Heart left ventricle (tissue), 16 donors: ENCODE results near the gene CMIP. TPM values are rescaled to one million over a fixed set of nuclear protein-coding genes. Genes with fewer than 3 reads are reported as not detected.

Experiments
- ATAC-seq, 4 donors: fragments of 200-7000 bp; cut with Tn5 transposase; one replicate each; pipeline ENCODE4 v1.9.1; 2020 to 2022; ENCODE audit warnings: moderate library complexity in 4 of 4, mild to moderate bottlenecking in 3 of 4, moderate number of reproducible peaks in 1 of 4
- DNase-seq, 5 donors: peaks; one replicate each; pipeline ENCODE4 v3.0.0-alpha.2; 2020
- H3K27ac ChIP-seq, 12 donors: fragments of 200-600 bp; sonication (generic) in 4 of 12; one replicate each; pipeline versions ENCODE4 v1.5.0 to v1.8.0; 2016 to 2022; ENCODE audit warnings: mild to moderate bottlenecking in 2 of 12
- H3K27me3 ChIP-seq, 9 donors: fragments of 200-600 bp; sonication (generic) in 2 of 9; one replicate each; pipeline versions ENCODE4 v1.5.1 to v1.8.0; 2016 to 2022; ENCODE audit warnings: mild to moderate bottlenecking in 3 of 9
- H3K36me3 ChIP-seq, 9 donors: fragments of 200-600 bp; sonication (generic) in 2 of 9; one replicate each; pipeline versions ENCODE4 v1.5.0 to v1.8.0; 2018 to 2022; ENCODE audit warnings: mild to moderate bottlenecking in 2 of 9
- H3K4me1 ChIP-seq, 12 donors: fragments of 200-600 bp; sonication (generic) in 4 of 12; one replicate each; pipeline versions ENCODE4 v1.5.0 to v1.8.0; 2016 to 2022; ENCODE audit warnings: mild to moderate bottlenecking in 3 of 12
- H3K4me3 ChIP-seq, 12 donors: fragments of 200-600 bp; sonication (generic) in 4 of 12; one replicate each; pipeline versions ENCODE4 v1.5.0 to v1.8.0; 2017 to 2022; ENCODE audit warnings: mild to moderate bottlenecking in 9 of 12, moderate library complexity in 4 of 12
- H3K9me3 ChIP-seq, 12 donors: fragments of 200-600 bp; sonication (generic) in 4 of 12; one replicate each; pipeline versions ENCODE4 v1.5.0 to v1.8.0; 2016 to 2022; ENCODE audit warnings: mild to moderate bottlenecking in 1 of 12
- CTCF ChIP-seq, 12 donors: fragments of 200-600 bp; sonication (generic) in 4 of 12; IDR thresholded peaks; one replicate each; pipeline versions ENCODE4 v1.5.0 to v1.8.0; 2018 to 2022; ENCODE audit warnings: antibody characterized with exemption in 12 of 12, mild to moderate bottlenecking in 5 of 12
- POLR2A ChIP-seq, 2 donors: fragments of 450-650 bp; IDR thresholded peaks; one replicate each; pipeline ENCODE4 v1.6.1; 2017; ENCODE audit warnings: antibody characterized with exemption in 2 of 2, mild to moderate bottlenecking in 2 of 2, moderate library complexity in 2 of 2
- WGBS, 4 donors: extraction: QIAGEN DNeasy Blood & Tissue Kit in 2 of 4; methylation state at CpG; one replicate each; pipeline versions ENCODE4 v1.1.5 to v1.1.7; 2013 to 2018; 5-methylcytosine and 5-hydroxymethylcytosine counted together
- intact Hi-C, 10 donors: fragments of 100-400 bp; cut with DNase I; formaldehyde crosslinking; loops; one replicate each; pipeline versions ENCODE4 v1.11.1 to v1.14.2; 2022
- polyA plus RNA-seq, 2 donors: library from polyadenylated mRNA; stranded (reverse); fragments of 200-250 nt; gene quantifications; one replicate each; pipeline ENCODE4 v1.2.3, GENCODE V29; 2013
- total RNA-seq, 9 donors: library from RNA; depleted of rRNA in 2 of 9; stranded (reverse); fragments of >200 nt in 2 of 9; fragmentation: NEBNext Ultra II Directional in 3 of 9; extraction: Animal tissue kit (Norgen Biotek cat#: 25700) in 3 of 9; gene quantifications; one replicate each; pipeline versions ENCODE4 v1.1.0 to v1.2.4, GENCODE V29; 2016 to 2023
- donor health status: ischemic (EF 13 %, LVEDD 7.1; RV severe dilation, severe dysfunction).
- donor health status: healthy with polysubstance abuse.
- donor health status: DM: no; HTN: yes; CAD: no.
- donor health status: DM: no; HTN: no; CAD: no.
- donor health status: ischemic (EF 25% LVEDD 6.9; RV normal size, moderate dysfunction).
- donor health status: ischemic (EF 25% LVEDD 5.7; RV mildly dilated, moderate dysfunction).
- donor health status: healthy.
- donor health status: DM: yes; HTN: yes; CAD: no.
- donor health status: ischemic (EF 35%, LVEDD 5.7; RV mildly dilated, moderate dysfunction).
- donor health status: nonischemic (EF 11% LVEDD 7.7; RV severe dilation, severe dysfunction).
- donor health status: DM: yes; HTN: yes; CAD: no.
- donor health status: PGD.
- donor health status: ischemic (EF 29% LVEDD 5.4; RV normal size, mild dysfunction).
- donor health status: nonischemic (EF 23%, LVEDD 6.1; RV moderate dilation, normal function).

The CMIP gene
- total and polyA plus RNA-seq, 11 donors = 4.1 to 48.8 (median 10.6) TPM

GRCh38 chr16:81445966-81446906 is 1.6 kb downstream of the CMIP start:
- DNase-seq (no peak), ATAC-seq (peak in 1 of 4 donors; percentile 3)
- intact Hi-C loops = loop anchor here in 4 of 10 donors (5.0 to 10.0 kb wide), 5 partner anchors 36 to 179 kb away; no protein-coding TSS in a partner anchor
- peak overlapping the region; percentile 54 to 96 (median 78) for H3K4me3 ChIP-seq
- H3K4me1 ChIP-seq = peaks cover 0 to 50% (median 17%) of the 10 kb centered on the region in 12 donors
- H3K36me3 ChIP-seq = no peaks in the 10 kb centered on the region
- WGBS, 4 donors = 39 to 50% (median 41%) methylated on average over 23 of the region's 23 CpGs
- TF ChIP-seq CTCF (IDR thresholded peaks at IDR 0.05) = no peak
- TF ChIP-seq POLR2A (IDR thresholded peaks at IDR 0.05) = no peak
- no peaks in the 10 kb centered on the region for H3K9me3 ChIP-seq
- no peaks in the 10 kb centered on the region for H3K27me3 ChIP-seq
- peak overlapping the region; percentile 52 to 96 (median 81) for H3K27ac ChIP-seq

- WGBS, 4 donors = 46 to 71% (median 66%) methylated on average over 7 to 14 of the region's 14 CpGs
- intact Hi-C loops = loop anchor here in 4 of 10 donors (5.0 to 10.0 kb wide), 5 partner anchors 35 to 178 kb away; no protein-coding TSS in a partner anchor
- DNase-seq = peak in 1 of 5 donors; percentile 69
- H3K27ac ChIP-seq = peak overlapping the region in 9 of 12 donors; percentile 11 to 96 (median 81)
- TF ChIP-seq POLR2A (IDR thresholded peaks at IDR 0.05) (no peak), CTCF (IDR thresholded peaks at IDR 0.05) (no peak)
- no peaks in the 10 kb centered on the region for H3K9me3 ChIP-seq
- ATAC-seq = no peak
- H3K27me3 ChIP-seq = no peaks in the 10 kb centered on the region
- H3K4me1 ChIP-seq = peaks cover 0 to 56% (median 23%) of the 10 kb centered on the region in 12 donors
- peak overlapping the region in 10 of 12 donors; percentile 67 to 96 (median 80) for H3K4me3 ChIP-seq
- H3K36me3 ChIP-seq = no peaks in the 10 kb centered on the region
Observed at GRCh38 chr16:81446907-81447268, 2.3 kb downstream of the CMIP start.

GRCh38 chr16:81447383-81448101 is 2.9 kb downstream of the CMIP start:
- Histone ChIP-seq H3K36me3 (no peaks in the 10 kb centered on the region), H3K4me3 (peak overlapping the region in 10 of 12 donors; percentile 67 to 96 (median 80)), H3K9me3 (no peaks in the 10 kb centered on the region), H3K4me1 (peaks cover 0 to 63% (median 28%) of the 10 kb centered on the region in 12 donors), H3K27me3 (no peaks in the 10 kb centered on the region), H3K27ac (peak overlapping the region in 9 of 12 donors; percentile 11 to 96 (median 78))
- ATAC-seq (no peak), DNase-seq (no peak)
- intact Hi-C loops = loop anchor here in 4 of 10 donors (5.0 to 10.0 kb wide), 5 partner anchors 35 to 177 kb away; no protein-coding TSS in a partner anchor
- 66 to 83% (median 68%) methylated on average over 16 to 17 of the region's 17 CpGs for whole genome bisulfite sequencing, 4 donors
- TF ChIP-seq POLR2A (IDR thresholded peaks at IDR 0.05) = no peak
- TF ChIP-seq CTCF (IDR thresholded peaks at IDR 0.05) = no peak
